ENCODE measurements around the gene ZIC4.

ZIC4 gene

GRCh38 chr3:147356909-147357900 lies 49.1 kb downstream of the ZIC4 start:
- Histone ChIP-seq H2AK5ac (ENCODE audit: low read length) (no peak overlapping the region), H3K9ac (ENCODE audit: low read length) (no peak overlapping the region), H3K18ac (ENCODE audit: low read length) (no peak overlapping the region), H3K23ac (ENCODE audit: low read length) (no peak overlapping the region), H3K56ac (ENCODE audit: low read length) (no peak overlapping the region), H3K4me1 (ENCODE audit: control insufficient read depth, low read depth, low read length) (no peaks in the 10 kb centered on the region), H3K27me3 (ENCODE audit: insufficient read depth, low read length, poor library complexity) (peaks cover 71% of the 10 kb centered on the region), H3K4me2 (ENCODE audit: low read length) (no peak overlapping the region), H2BK5ac (ENCODE audit: low read length) (no peak overlapping the region), H2BK120ac (ENCODE audit: low read depth, low read length) (no peak overlapping the region), H4K8ac (ENCODE audit: low read depth, low read length) (no peak overlapping the region), H3K4ac (ENCODE audit: low read depth, low read length) (no peak overlapping the region), H3K36me3 (ENCODE audit: control insufficient read depth, insufficient read depth, low read length) (no peaks in the 10 kb centered on the region), H2BK15ac (replicated peaks; ENCODE audit: low read depth) (no peak overlapping the region), H3K4me3 (ENCODE audit: low read length) (no peak overlapping the region), H4K5ac (ENCODE audit: low read length) (no peak overlapping the region), H3K79me2 (ENCODE audit: control insufficient read depth, insufficient read depth, low read length) (no peaks in the 10 kb centered on the region), H3K27ac (ENCODE audit: low read depth, low read length) (no peak overlapping the region), H3K79me1 (ENCODE audit: low read length) (no peaks in the 10 kb centered on the region)
- peak; percentile 79 for DNase-seq
- no CpG with 5 or more reads among the region's 29 CpGs for WGBS (ENCODE audit: extremely low coverage, insufficient coverage, low lambda C conversion rate)

- Histone ChIP-seq H3K27me3 (ENCODE audit: insufficient read depth, low read length, poor library complexity) (peaks cover 68% of the 10 kb centered on the region), H2BK120ac (ENCODE audit: low read depth, low read length) (no peak overlapping the region), H3K79me1 (ENCODE audit: low read length) (no peaks in the 10 kb centered on the region), H2BK15ac (replicated peaks; ENCODE audit: low read depth) (no peak overlapping the region), H4K5ac (ENCODE audit: low read length) (no peak overlapping the region), H3K4me2 (ENCODE audit: low read length) (no peak overlapping the region), H3K79me2 (ENCODE audit: control insufficient read depth, insufficient read depth, low read length) (no peaks in the 10 kb centered on the region), H3K23ac (ENCODE audit: low read length) (no peak overlapping the region), H3K56ac (ENCODE audit: low read length) (no peak overlapping the region), H3K4me1 (ENCODE audit: control insufficient read depth, low read depth, low read length) (no peaks in the 10 kb centered on the region), H3K27ac (ENCODE audit: low read depth, low read length) (no peak overlapping the region), H3K18ac (ENCODE audit: low read length) (no peak overlapping the region), H2BK5ac (ENCODE audit: low read length) (no peak overlapping the region), H4K8ac (ENCODE audit: low read depth, low read length) (no peak overlapping the region), H3K4ac (ENCODE audit: low read depth, low read length) (no peak overlapping the region), H2AK5ac (ENCODE audit: low read length) (no peak overlapping the region), H3K36me3 (ENCODE audit: control insufficient read depth, insufficient read depth, low read length) (no peaks in the 10 kb centered on the region), H3K9ac (ENCODE audit: low read length) (no peak overlapping the region), H3K4me3 (ENCODE audit: low read length) (no peak overlapping the region)
- DNase-seq, result no peak
- no CpG with 5 or more reads among the region's 26 CpGs for WGBS (ENCODE audit: extremely low coverage, insufficient coverage, low lambda C conversion rate)
These were observed 50.0 kb downstream of the ZIC4 start for GRCh38 chr3:147356145-147356908.

- Histone ChIP-seq H3K4me2 (ENCODE audit: low read length) (no peak overlapping the region), H2BK5ac (ENCODE audit: low read length) (no peak overlapping the region), H3K4me1 (ENCODE audit: control insufficient read depth, low read depth, low read length) (no peaks in the 10 kb centered on the region), H3K23ac (ENCODE audit: low read length) (no peak overlapping the region), H3K56ac (ENCODE audit: low read length) (no peak overlapping the region), H3K18ac (ENCODE audit: low read length) (no peak overlapping the region), H3K27me3 (ENCODE audit: insufficient read depth, low read length, poor library complexity) (peaks cover 62% of the 10 kb centered on the region), H4K8ac (ENCODE audit: low read depth, low read length) (no peak overlapping the region), H2BK120ac (ENCODE audit: low read depth, low read length) (no peak overlapping the region), H3K79me2 (ENCODE audit: control insufficient read depth, insufficient read depth, low read length) (no peaks in the 10 kb centered on the region), H3K79me1 (ENCODE audit: low read length) (no peaks in the 10 kb centered on the region), H3K27ac (ENCODE audit: low read depth, low read length) (no peak overlapping the region), H3K9ac (ENCODE audit: low read length) (no peak overlapping the region), H4K5ac (ENCODE audit: low read length) (no peak overlapping the region), H3K4ac (ENCODE audit: low read depth, low read length) (no peak overlapping the region), H2BK15ac (replicated peaks; ENCODE audit: low read depth) (no peak overlapping the region), H3K4me3 (ENCODE audit: low read length) (no peak overlapping the region), H2AK5ac (ENCODE audit: low read length) (no peak overlapping the region), H3K36me3 (ENCODE audit: control insufficient read depth, insufficient read depth, low read length) (no peaks in the 10 kb centered on the region)
- no peak for DNase-seq
- WGBS (ENCODE audit: extremely low coverage, insufficient coverage, low lambda C conversion rate), result no CpG with 5 or more reads among the region's 4 CpGs
These were observed 50.6 kb downstream of the ZIC4 start for GRCh38 chr3:147355753-147356090.

DNA sequence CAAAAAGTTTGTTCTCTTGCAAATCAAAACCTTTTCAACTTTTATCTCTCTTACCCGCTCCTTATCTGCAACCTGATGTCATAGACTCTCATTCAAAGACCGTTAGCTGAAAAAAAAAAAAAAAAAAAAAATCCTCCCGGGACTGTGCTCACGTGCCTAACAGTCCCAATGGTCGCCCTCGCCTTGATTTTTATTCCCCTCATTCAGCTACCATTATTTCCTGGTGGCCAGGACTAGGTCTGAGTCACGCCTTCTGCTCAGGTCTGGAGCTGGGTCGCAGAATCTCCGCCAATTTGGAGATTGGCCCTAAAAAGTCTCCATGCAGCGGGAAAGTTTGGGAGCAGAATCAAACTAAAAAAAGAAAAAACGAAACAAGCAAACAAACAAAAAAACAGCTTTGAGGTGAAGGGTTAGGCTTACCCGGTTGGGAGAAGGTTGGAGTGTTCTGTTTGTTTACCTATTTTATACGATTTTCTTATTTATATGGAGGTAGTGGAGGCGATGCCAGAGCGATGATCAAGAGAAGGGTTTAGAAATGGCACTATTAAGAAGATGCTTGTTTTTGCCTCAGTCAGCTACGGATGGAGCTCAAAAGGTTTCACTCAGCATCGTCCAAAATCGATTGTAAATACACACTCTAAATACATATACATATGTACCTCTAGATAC lies 51.1 kb downstream of the ZIC4 start:
- H3K4me1 ChIP-seq (ENCODE audit: control insufficient read depth, low read depth, low read length), result no peaks in the 10 kb centered on the region
- H2BK120ac ChIP-seq (ENCODE audit: low read depth, low read length), result no peak overlapping the region
- no peak overlapping the region for H2BK15ac ChIP-seq (replicated peaks; ENCODE audit: low read depth)
- H3K4me2 ChIP-seq (ENCODE audit: low read length), result no peak overlapping the region
- no peaks in the 10 kb centered on the region for H3K79me2 ChIP-seq (ENCODE audit: control insufficient read depth, insufficient read depth, low read length)
- H4K8ac ChIP-seq (ENCODE audit: low read depth, low read length), result no peak overlapping the region
- no peak overlapping the region for H3K23ac ChIP-seq (ENCODE audit: low read length)
- no peak overlapping the region for H4K5ac ChIP-seq (ENCODE audit: low read length)
- no peaks in the 10 kb centered on the region for H3K36me3 ChIP-seq (ENCODE audit: control insufficient read depth, insufficient read depth, low read length)
- H3K4ac ChIP-seq (ENCODE audit: low read depth, low read length), result no peak overlapping the region
- no peak for DNase-seq
- no peak overlapping the region for H3K4me3 ChIP-seq (ENCODE audit: low read length)
- WGBS (ENCODE audit: extremely low coverage, insufficient coverage, low lambda C conversion rate), result no CpG with 5 or more reads among the region's 18 CpGs
- H2AK5ac ChIP-seq (ENCODE audit: low read length), result no peak overlapping the region
- H3K9ac ChIP-seq (ENCODE audit: low read length), result no peak overlapping the region
- H2BK5ac ChIP-seq (ENCODE audit: low read length), result no peak overlapping the region
- H3K18ac ChIP-seq (ENCODE audit: low read length), result peak overlapping the region; percentile 18
- H3K27ac ChIP-seq (ENCODE audit: low read depth, low read length), result no peak overlapping the region
- no peaks in the 10 kb centered on the region for H3K79me1 ChIP-seq (ENCODE audit: low read length)
- H3K56ac ChIP-seq (ENCODE audit: low read length), result no peak overlapping the region
- peaks cover 57% of the 10 kb centered on the region for H3K27me3 ChIP-seq (ENCODE audit: insufficient read depth, low read length, poor library complexity)

DNA sequence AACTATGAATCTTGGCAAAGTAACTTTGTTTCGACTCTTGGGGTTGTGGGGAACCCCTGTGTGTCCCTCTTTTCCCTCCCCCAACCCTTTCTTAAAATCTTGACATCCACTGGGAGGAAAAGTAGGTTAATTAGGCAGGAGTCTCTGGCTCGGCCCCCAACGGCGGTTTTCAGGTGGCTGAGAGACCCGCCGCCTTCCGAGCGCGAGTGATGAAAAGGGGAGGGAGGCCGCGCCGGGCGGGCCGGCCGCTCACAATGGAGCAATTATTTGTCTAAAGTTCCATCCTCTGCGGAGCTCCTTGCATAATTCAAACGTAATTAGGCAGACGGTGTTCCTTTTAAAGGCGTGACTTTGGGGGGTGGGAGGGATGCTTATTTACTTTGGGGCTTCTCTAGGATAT lies 51.7 kb downstream of the ZIC4 start:
- no peak overlapping the region for H4K8ac ChIP-seq (ENCODE audit: low read depth, low read length)
- no peak overlapping the region for H2BK120ac ChIP-seq (ENCODE audit: low read depth, low read length)
- no peaks in the 10 kb centered on the region for H3K79me1 ChIP-seq (ENCODE audit: low read length)
- H3K9ac ChIP-seq (ENCODE audit: low read length), result no peak overlapping the region
- no peak overlapping the region for H3K23ac ChIP-seq (ENCODE audit: low read length)
- no peak overlapping the region for H2BK5ac ChIP-seq (ENCODE audit: low read length)
- no peak overlapping the region for H3K56ac ChIP-seq (ENCODE audit: low read length)
- H4K5ac ChIP-seq (ENCODE audit: low read length), result no peak overlapping the region
- H3K79me2 ChIP-seq (ENCODE audit: control insufficient read depth, insufficient read depth, low read length), result no peaks in the 10 kb centered on the region
- H2AK5ac ChIP-seq (ENCODE audit: low read length), result no peak overlapping the region
- DNase-seq, result no peak
- no peak overlapping the region for H3K4me3 ChIP-seq (ENCODE audit: low read length)
- peak overlapping the region; percentile 15 for H3K4me2 ChIP-seq (ENCODE audit: low read length)
- no peak overlapping the region for H3K18ac ChIP-seq (ENCODE audit: low read length)
- no peak overlapping the region for H2BK15ac ChIP-seq (replicated peaks; ENCODE audit: low read depth)
- no CpG with 5 or more reads among the region's 19 CpGs for WGBS (ENCODE audit: extremely low coverage, insufficient coverage, low lambda C conversion rate)
- H3K27ac ChIP-seq (ENCODE audit: low read depth, low read length), result no peak overlapping the region
- peaks cover 52% of the 10 kb centered on the region for H3K27me3 ChIP-seq (ENCODE audit: insufficient read depth, low read length, poor library complexity)
- H3K4me1 ChIP-seq (ENCODE audit: control insufficient read depth, low read depth, low read length), result no peaks in the 10 kb centered on the region
- no peak overlapping the region for H3K4ac ChIP-seq (ENCODE audit: low read depth, low read length)
- H3K36me3 ChIP-seq (ENCODE audit: control insufficient read depth, insufficient read depth, low read length), result no peaks in the 10 kb centered on the region

Measured in mesendoderm (in vitro differentiated cells).